Right renal pelvis (tissue), 4 donors: Measurements from ENCODE around the gene SUGCT. TPM values are rescaled to one million over a fixed set of nuclear protein-coding genes. Genes with fewer than 3 reads are reported as not detected.
A peak's percentile ranks its signal among the peaks of the same experiment; 100 is the strongest.

Experiments
- DNase-seq, 4 donors: peaks; one replicate each; pipeline ENCODE4 v3.0.0-alpha.2; 2013; ENCODE audit warnings: low read depth in 4 of 4, low spot score in 3 of 4, missing footprints in 1 of 4
- polyA plus RNA-seq, 4 donors: library from polyadenylated mRNA; unstranded; fragments of 120-200 nt; gene quantifications; one replicate each; pipeline ENCODE4 v1.2.1, GENCODE V29; 2013; ENCODE audit not compliant: insufficient read length in 4 of 4

SUGCT gene
- polyA plus RNA-seq, 4 donors = 12.1 to 17.6 (median 15.0) TPM

GRCh38 chr7:40311307-40311706 is 176.5 kb downstream of the SUGCT start:
- no peak for DNase-seq

DNA sequence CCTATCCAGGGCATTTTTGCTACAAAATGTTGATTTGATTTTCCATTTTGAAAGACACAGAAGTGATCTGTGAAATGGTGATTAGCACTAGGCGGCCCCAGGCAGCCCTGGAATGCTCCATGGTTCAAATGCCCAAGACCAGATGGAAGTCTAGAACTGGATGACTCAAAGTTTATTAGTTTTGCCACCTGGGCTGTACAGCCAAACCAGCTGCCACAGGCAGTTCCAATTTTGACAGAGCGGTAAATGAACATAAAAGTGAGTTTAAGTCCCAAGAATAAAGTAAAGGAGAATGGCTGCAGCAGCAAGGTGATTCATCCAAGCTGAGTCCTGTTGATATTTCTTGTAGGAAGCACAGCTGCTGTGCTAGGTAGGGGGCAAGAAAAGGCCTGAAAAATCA is 180.5 kb downstream of the SUGCT start:
- DNase-seq = no peak

- no peak for DNase-seq
These were observed 181.4 kb downstream of the SUGCT start for GRCh38 chr7:40316176-40316575.

- DNase-seq = peak in 1 of 4 donors; percentile 8
These were observed 190.1 kb downstream of the SUGCT start for GRCh38 chr7:40324914-40325313.

GRCh38 chr7:40327113-40327512 is 192.3 kb downstream of the SUGCT start:
- DNase-seq = no peak

- DNase-seq = no peak
These were observed 193.1 kb downstream of the SUGCT start for GRCh38 chr7:40327873-40328272.

- peak in 3 of 4 donors; percentile 22 to 33 (median 28) for DNase-seq
These were observed 194.9 kb downstream of the SUGCT start for GRCh38 chr7:40329601-40330153.

DNA sequence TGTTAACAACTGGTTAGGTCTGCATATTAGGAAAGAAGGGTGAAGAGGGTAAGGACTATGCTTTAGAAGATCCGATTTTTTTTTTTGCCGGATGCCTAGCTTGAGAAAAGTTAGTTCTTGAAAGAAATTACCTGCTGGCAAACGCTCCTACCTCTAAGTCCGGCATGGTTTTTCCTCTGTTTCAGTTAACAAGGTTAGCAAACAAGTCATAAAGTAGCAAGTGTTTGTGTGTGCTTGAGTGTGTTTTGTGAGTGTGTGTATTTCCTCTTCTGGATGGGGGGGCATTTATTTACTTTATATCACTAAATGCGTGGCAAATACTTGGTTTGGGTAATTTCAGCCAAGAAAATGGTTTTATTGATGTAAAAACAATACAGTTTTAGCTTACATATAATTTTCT is 195.6 kb downstream of the SUGCT start:
- no peak for DNase-seq

DNA sequence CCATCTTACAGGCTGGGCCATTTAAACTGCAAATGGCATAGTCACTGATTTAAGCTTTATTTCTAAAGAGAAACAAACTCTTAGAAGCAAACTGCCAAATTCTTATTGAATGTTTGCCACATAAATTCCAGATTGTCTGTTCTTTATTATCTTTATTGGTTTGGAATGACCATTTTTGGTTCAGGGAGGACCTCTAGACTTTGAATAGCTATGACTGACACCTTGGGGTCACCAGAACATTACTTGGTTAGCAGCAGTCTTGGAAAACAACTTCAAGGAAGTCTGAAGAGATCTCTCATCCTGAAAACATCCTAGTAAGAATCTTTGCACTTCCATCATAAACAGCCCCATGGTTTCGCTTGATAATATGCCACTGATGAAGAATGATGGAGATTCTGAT is 197.1 kb downstream of the SUGCT start:
- DNase-seq = no peak

- no peak for DNase-seq
These were observed 197.7 kb downstream of the SUGCT start for GRCh38 chr7:40332516-40332915.

GRCh38 chr7:40341836-40342235 is 207.0 kb downstream of the SUGCT start:
- DNase-seq = no peak

DNA sequence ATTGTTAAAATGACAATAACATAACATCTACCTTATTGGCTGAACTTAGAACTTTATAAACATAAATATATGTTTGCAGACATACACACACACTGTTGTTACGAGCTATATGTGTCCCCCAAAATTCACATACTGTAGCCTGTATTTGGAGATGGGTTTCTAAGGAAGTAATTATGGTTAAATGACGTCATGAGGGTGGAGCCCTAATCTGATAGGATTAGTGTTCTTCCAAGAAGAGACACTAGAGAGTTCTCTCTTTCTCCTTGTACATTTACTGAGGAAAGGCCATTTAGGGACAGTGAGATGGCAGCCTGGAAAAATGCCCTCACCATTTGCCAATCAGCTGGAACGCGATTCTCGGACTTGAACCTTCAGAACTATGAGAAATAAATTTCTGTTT is 211.7 kb downstream of the SUGCT start:
- no peak for DNase-seq

- no peak for DNase-seq
These were observed 213.4 kb downstream of the SUGCT start for GRCh38 chr7:40348126-40348728.

DNA sequence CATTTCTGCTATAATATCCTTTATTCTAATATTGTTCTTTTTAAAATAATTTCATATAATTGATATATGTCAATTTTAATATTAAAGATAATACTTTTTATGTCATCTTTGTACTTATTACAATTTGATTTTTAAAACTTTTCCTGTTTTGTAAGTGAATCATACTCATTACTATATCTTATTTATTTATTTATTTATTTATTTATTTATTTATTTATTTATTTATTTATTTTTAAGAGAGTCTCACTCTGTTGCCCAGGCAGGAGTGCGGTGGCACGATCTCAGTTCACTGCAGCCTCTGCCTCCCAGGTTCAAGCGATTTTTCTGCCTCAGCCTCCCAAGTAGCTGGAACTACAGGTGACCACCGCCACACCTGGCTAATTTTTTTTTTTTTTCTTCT is 215.3 kb downstream of the SUGCT start:
- no peak for DNase-seq

- DNase-seq = no peak
These were observed 219.9 kb downstream of the SUGCT start for GRCh38 chr7:40354711-40355110.

GRCh38 chr7:40356312-40356711 is 221.5 kb downstream of the SUGCT start:
- no peak for DNase-seq

- DNase-seq = no peak
These were observed 222.3 kb downstream of the SUGCT start for GRCh38 chr7:40356871-40357709.

DNA sequence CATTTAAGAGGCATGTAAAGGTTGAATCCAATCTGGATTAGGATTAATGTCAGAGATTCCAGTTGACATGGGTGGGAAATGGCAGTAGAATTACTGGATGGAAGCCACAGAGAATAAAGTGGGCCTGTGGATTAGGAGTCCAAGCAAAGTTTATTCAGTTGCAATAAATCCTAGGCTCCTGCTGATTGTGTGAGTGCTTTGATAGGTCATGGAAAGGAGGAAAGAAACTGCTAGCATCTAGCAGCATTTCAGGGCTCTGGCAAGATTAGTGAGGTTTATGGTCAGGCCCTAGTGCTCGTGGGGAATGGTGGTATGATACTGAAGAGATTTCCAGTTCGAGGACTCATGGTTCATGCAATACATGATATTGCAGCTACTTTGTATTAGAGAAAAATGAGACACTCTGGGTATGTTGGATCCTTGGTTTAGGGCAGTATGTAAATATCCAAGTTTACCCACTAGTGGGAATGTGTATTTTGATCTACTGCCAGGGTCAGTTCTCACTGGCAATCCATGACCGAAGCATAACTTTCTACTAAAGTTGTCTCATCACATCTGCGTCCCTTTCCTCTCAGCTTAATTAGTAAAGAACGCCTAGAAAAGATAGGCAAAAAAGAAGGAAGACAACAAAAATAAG is 235.0 kb downstream of the SUGCT start:
- no peak for DNase-seq

DNA sequence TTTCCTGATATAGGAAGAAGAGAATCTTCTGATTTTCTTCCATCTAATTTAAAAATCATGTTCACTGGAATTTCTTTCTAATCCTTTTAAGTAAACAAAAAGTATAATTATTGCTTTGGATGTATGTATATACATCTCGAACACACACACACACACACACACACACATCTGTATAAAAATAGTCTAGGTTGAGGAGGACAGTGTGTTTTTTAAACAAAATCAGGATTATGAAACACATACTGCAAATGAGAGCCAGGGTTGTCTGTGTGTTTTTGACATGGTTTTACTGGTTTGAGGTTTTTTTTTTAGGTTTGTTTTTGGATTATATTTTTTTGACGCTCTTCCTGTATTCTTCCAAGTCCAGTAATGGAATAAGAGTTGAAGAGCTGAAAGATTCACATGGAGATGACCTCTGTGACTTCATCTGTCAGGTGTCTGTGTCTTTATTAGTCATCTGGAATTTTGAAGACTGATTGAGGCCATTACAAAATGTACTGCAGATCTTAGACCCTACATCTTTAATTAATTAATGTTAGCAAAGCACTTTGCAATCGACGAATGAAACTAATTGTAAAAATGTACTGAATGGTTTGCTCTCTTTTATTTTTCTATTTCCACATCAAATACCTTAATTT is 237.1 kb downstream of the SUGCT start:
- no peak for DNase-seq

- DNase-seq = no peak
These were observed 239.8 kb downstream of the SUGCT start for GRCh38 chr7:40374575-40374974.

GRCh38 chr7:40380111-40380510 is 245.3 kb downstream of the SUGCT start:
- DNase-seq = no peak
